B cell (primary cell): ENCODE results near the gene FATE1. TPM values are rescaled to one million over a fixed set of nuclear protein-coding genes. Genes with fewer than 3 reads are reported as not detected.

Experiments used
- ATAC-seq: fragments of 200-7000 bp; cut with Tn5 transposase; one replicate; pipeline ENCODE4 v1.10.0; 2021; ENCODE audit warnings: low read depth, mild to moderate bottlenecking, moderate number of reproducible peaks, moderate library complexity
- CTCF ChIA-PET: fragments of 350-600 bp; sonication (Branson Sonifier 250); formaldehyde crosslinking; loops from one replicate; lab custom pipeline; 2021; ENCODE audit warnings: antibody characterized with exemption, inconsistent platforms; lab: Charles Lee
- POLR2A ChIA-PET: fragments of 350-600 bp; sonication (Branson Sonifier 250); formaldehyde crosslinking; loops from one replicate; lab custom pipeline; 2021; ENCODE audit warnings: antibody characterized with exemption; lab: Charles Lee
- DNase-seq: peaks from one replicate; pipeline ENCODE4 v3.0.0; 2013
- H2AFZ ChIP-seq: 2 replicates; pipeline ENCODE4 v1.6.1; 2012; ENCODE audit warnings: mild to moderate bottlenecking, low read depth, low read length; ENCODE audit not compliant: insufficient read depth, poor library complexity, severe bottlenecking
- H3K27ac ChIP-seq, 2 donors: 1 replicate in 1 of 2; 2 replicates in 1 of 2; pipeline ENCODE4 v1.5.1; 2012 to 2013; ENCODE audit warnings: low read length in 2 of 2, mild to moderate bottlenecking in 2 of 2, moderate library complexity in 1 of 2
- H3K27me3 ChIP-seq, 4 experiments: fragments of 200-600 bp in 1 of 4; sonication (generic) in 1 of 4; replicated peaks in 1 of 4; 1 replicate in 2 of 4; 2 replicates in 2 of 4; pipeline versions ENCODE4 v1.6.1 to v1.7.0; 2013 to 2016; ENCODE audit warnings: low read length in 3 of 4, mild to moderate bottlenecking in 2 of 4, mixed read lengths in 1 of 4, moderate library complexity in 1 of 4; ENCODE audit not compliant: insufficient read depth in 4 of 4, control insufficient read depth in 3 of 4; ENCODE audit errors: control extremely low read depth in 1 of 4
- H3K36me3 ChIP-seq, 2 experiments: replicated peaks in 1 of 2; 1 replicate in 1 of 2; 2 replicates in 1 of 2; pipeline versions ENCODE4 v1.6.1 to v1.7.1; 2013; ENCODE audit warnings: low read length in 1 of 2; ENCODE audit not compliant: insufficient read depth in 2 of 2, control insufficient read depth in 1 of 2; ENCODE audit errors: control extremely low read depth in 1 of 2, extremely low read depth in 1 of 2
- H3K4me1 ChIP-seq, 2 donors: fragments of 200-600 bp in 1 of 2; sonication (generic) in 1 of 2; 1 replicate in 1 of 2; 2 replicates in 1 of 2; pipeline versions ENCODE4 v1.5.1 to v1.6.1; 2013 to 2017; ENCODE audit warnings: low read length in 2 of 2; ENCODE audit not compliant: control insufficient read depth in 2 of 2, insufficient read depth in 2 of 2
- H3K4me2 ChIP-seq: replicated peaks from 2 replicates; pipeline ENCODE3; 2012; ENCODE audit warnings: mild to moderate bottlenecking, low read depth, low read length; ENCODE audit not compliant: poor library complexity, severe bottlenecking
- H3K4me3 ChIP-seq, 5 experiments: fragments of 200-600 bp in 1 of 5; sonication (generic) in 1 of 5; 1 replicate in 3 of 5; 2 replicates in 2 of 5; pipeline versions ENCODE4 v1.5.1 to v1.7.0; 2011 to 2016; ENCODE audit warnings: low read length in 4 of 5, mild to moderate bottlenecking in 4 of 5, low read depth in 2 of 5, control low read depth in 1 of 5, moderate library complexity in 1 of 5; ENCODE audit not compliant: insufficient read depth in 1 of 5; ENCODE audit errors: control extremely low read depth in 1 of 5, extremely low read depth in 1 of 5
- H3K79me2 ChIP-seq: fragments of 200-600 bp; sonication (generic); one replicate; pipeline ENCODE4 v1.6.0; 2016; ENCODE audit warnings: low read length; ENCODE audit not compliant: control insufficient read depth, insufficient read depth
- H3K9ac ChIP-seq: fragments of 200-600 bp; sonication (generic); 2 replicates; pipeline ENCODE4 v1.6.1; 2017; ENCODE audit warnings: mild to moderate bottlenecking, low read length, moderate library complexity
- H3K9me3 ChIP-seq, 3 donors: one replicate each; pipeline versions ENCODE4 v1.6.1 to v1.7.1; 2013; ENCODE audit warnings: low read length in 2 of 3; ENCODE audit not compliant: control insufficient read depth in 2 of 3, insufficient read depth in 1 of 3; ENCODE audit errors: control extremely low read depth in 1 of 3
- H4K20me1 ChIP-seq: 2 replicates; pipeline ENCODE4 v1.6.0; 2012; ENCODE audit warnings: mild to moderate bottlenecking, low read length; ENCODE audit not compliant: insufficient read depth, control insufficient read depth, poor library complexity, severe bottlenecking
- H3K27ac Mint-ChIP-seq: one replicate; pipeline ENCODE4 v1.8.0; 2021; ENCODE audit warnings: mixed read lengths
- H3K27me3 Mint-ChIP-seq: one replicate; pipeline ENCODE4 v1.8.0; 2021; ENCODE audit warnings: mixed read lengths
- H3K4me1 Mint-ChIP-seq: one replicate; pipeline ENCODE4 v1.8.0; 2021; ENCODE audit warnings: mixed read lengths
- H3K4me3 Mint-ChIP-seq: one replicate; pipeline ENCODE4 v1.8.0; 2021; ENCODE audit warnings: mixed read lengths
- H3K9me3 Mint-ChIP-seq: one replicate; pipeline ENCODE4 v1.8.0; 2022; ENCODE audit warnings: mixed read lengths; ENCODE audit not compliant: insufficient read depth
- CTCF ChIP-seq: fragments of 200-600 bp; IDR thresholded peaks from one replicate; pipeline ENCODE4 v1.8.0; 2022; ENCODE audit warnings: antibody characterized with exemption, mild to moderate bottlenecking
- EZH2 ChIP-seq: IDR thresholded peaks from 2 replicates; pipeline ENCODE4 v1.6.1; 2012; ENCODE audit warnings: borderline replicate concordance, low read depth, mild to moderate bottlenecking, moderate library complexity, low read length; ENCODE audit not compliant: insufficient read depth, poor library complexity, severe bottlenecking
- WGBS: methylation state at CpG from one replicate; pipeline ENCODE4 v1.1.5; 2013; ENCODE audit warnings: missing lambda C conversion rate; ENCODE audit not compliant: insufficient coverage; 5-methylcytosine and 5-hydroxymethylcytosine counted together
- intact Hi-C: fragments of 100-400 bp; cut with micrococcal nuclease; formaldehyde crosslinking; loops from one replicate; pipeline ENCODE4 v1.10.0; 2022
- polyA plus RNA-seq: library from polyadenylated mRNA; depleted of rRNA; stranded (reverse); fragments of >200 nt; gene quantifications from 2 replicates; pipeline ENCODE4 v1.2.3, GENCODE V29; 2012
- total RNA-seq, 2 donors: library from RNA; stranded (reverse); fragments of 120-200 nt in 1 of 2; gene quantifications; 1 replicate in 1 of 2; 2 replicates in 1 of 2; pipeline versions ENCODE4 v1.2.3 to v1.2.4, GENCODE V29; 2013 to 2022

The FATE1 gene
- total and polyA plus RNA-seq, 2 donors (not counting 1 experiment from before 2014, with no cell fraction given), result not detected

- ATAC-seq, result no peak
- ChIA-PET POLR2A (no interaction called here), CTCF (no interaction called here)
- H3K36me3 ChIP-seq, result no peaks in the 10 kb centered on the region
- H3K9me3 ChIP-seq, result no peaks in the 10 kb centered on the region
- H3K27ac ChIP-seq, result no peak overlapping the region
- no peaks in the 10 kb centered on the region for H3K79me2 ChIP-seq
- no peak overlapping the region for H3K4me2 ChIP-seq
- TF ChIP-seq EZH2 (no peak), CTCF (no peak)
- H3K27me3 ChIP-seq, result no peaks in the 10 kb centered on the region
- Mint-ChIP-seq H3K27ac (no peak overlapping the region), H3K9me3 (no peaks in the 10 kb centered on the region), H3K4me3 (no peak overlapping the region), H3K27me3 (peaks cover 2% of the 10 kb centered on the region), H3K4me1 (no peaks in the 10 kb centered on the region)
- H3K9ac ChIP-seq, result no peak overlapping the region
- H2AFZ ChIP-seq, result no peak overlapping the region
- intact Hi-C loops, result no loop called here
- WGBS, result 5% methylated on average over 18 of the region's 22 CpGs
- H4K20me1 ChIP-seq, result no peaks in the 10 kb centered on the region
- H3K4me3 ChIP-seq, result no peak overlapping the region
- H3K4me1 ChIP-seq, result no peaks in the 10 kb centered on the region
- no peak for DNase-seq
Measured at GRCh38 chrX:151753313-151754046, 37.6 kb downstream of the FATE1 start.

DNA sequence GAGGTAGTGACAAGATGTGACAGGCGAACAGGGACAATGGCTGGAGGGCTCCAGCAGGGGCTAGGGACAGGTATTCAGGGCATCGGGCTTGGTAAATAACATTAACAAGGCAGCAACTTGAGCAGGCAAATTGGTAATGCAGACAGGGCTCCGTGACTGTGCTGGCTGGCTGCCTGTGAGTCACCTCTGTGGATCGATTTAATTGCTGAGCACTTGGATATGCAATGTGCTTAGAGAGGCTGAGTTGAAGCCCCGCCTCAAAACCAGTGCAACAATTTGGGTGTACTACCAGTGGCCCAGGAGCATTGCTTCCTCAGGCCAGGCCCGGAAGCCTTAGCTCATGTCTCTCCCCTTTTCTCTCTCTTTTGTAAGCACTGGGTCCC, 38.2 kb downstream of the FATE1 start:
- no peak overlapping the region for H2AFZ ChIP-seq
- no peak for DNase-seq
- no peaks in the 10 kb centered on the region for H3K79me2 ChIP-seq
- H3K4me1 ChIP-seq, result no peaks in the 10 kb centered on the region
- no peak for ATAC-seq
- no peaks in the 10 kb centered on the region for H3K27me3 Mint-ChIP-seq
- H3K9me3 Mint-ChIP-seq, result no peaks in the 10 kb centered on the region
- no peak overlapping the region for H3K27ac ChIP-seq
- no peak overlapping the region for H3K4me3 Mint-ChIP-seq
- TF ChIP-seq EZH2, result no peak
- intact Hi-C loops, result no loop called here
- no peak overlapping the region for H3K27ac Mint-ChIP-seq
- no peaks in the 10 kb centered on the region for H3K9me3 ChIP-seq
- ChIA-PET CTCF (no interaction called here), POLR2A (no interaction called here)
- H3K9ac ChIP-seq, result no peak overlapping the region
- H3K4me2 ChIP-seq, result no peak overlapping the region
- no peak overlapping the region for H3K4me3 ChIP-seq
- WGBS, result 93% methylated on average over 2 of the region's 6 CpGs
- H3K36me3 ChIP-seq, result no peaks in the 10 kb centered on the region
- H4K20me1 ChIP-seq, result no peaks in the 10 kb centered on the region
- no peaks in the 10 kb centered on the region for H3K4me1 Mint-ChIP-seq
- no peaks in the 10 kb centered on the region for H3K27me3 ChIP-seq
